IMR-90 (cell line): ENCODE measurements around the gene SLC9A7. TPM values are rescaled to one million over a fixed set of nuclear protein-coding genes. Genes with fewer than 3 reads are reported as not detected.

Experiments
- ATAC-seq: fragments of 200-7000 bp; cut with Tn5 transposase; 2 replicates; pipeline ENCODE4 v1.9.1; 2020; ENCODE audit warnings: low read depth, mild to moderate bottlenecking, moderate library complexity
- BruUV-seq: library from RNA; stranded (reverse); fragments of 400-500 nt; replicated peaks from 2 replicates; lab custom pipeline; 2021; lab: Mats Ljungman, UMichigan
- CTCF ChIA-PET: fragments of 300-600 bp; formaldehyde crosslinking; extraction: SDS; loops from one replicate; lab custom pipeline; 2021; ENCODE audit warnings: antibody characterized with exemption; lab: Yijun Ruan, JAX
- POLR2A ChIA-PET: fragments of 300-600 bp; sonication (Branson Sonifier 250); formaldehyde crosslinking; loops from one replicate; lab custom pipeline; 2022; ENCODE audit warnings: antibody characterized with exemption; ENCODE audit not compliant: unreplicated experiment; lab: Charles Lee
- DNase-seq: peaks from one replicate; pipeline ENCODE4 v3.0.0; 2013
- H2AFZ ChIP-seq: replicated peaks from 2 replicates; pipeline ENCODE3; 2013; ENCODE audit warnings: low read length, mild to moderate bottlenecking; ENCODE audit not compliant: poor library complexity
- H2AK5ac ChIP-seq: 2 replicates; pipeline ENCODE4 v1.6.1; 2013; ENCODE audit warnings: low read depth, low read length, inconsistent platforms
- H2AK9ac ChIP-seq: replicated peaks from 2 replicates; pipeline ENCODE3; 2013; ENCODE audit warnings: mild to moderate bottlenecking, low read depth, low read length, moderate library complexity; ENCODE audit not compliant: poor library complexity
- H2BK120ac ChIP-seq: 2 replicates; pipeline ENCODE4 v1.6.1; 2013; ENCODE audit warnings: low read depth, low read length, inconsistent platforms
- H2BK15ac ChIP-seq: 3 replicates; pipeline ENCODE4 v1.6.1; 2013; ENCODE audit warnings: low read depth, low read length, inconsistent platforms
- H2BK20ac ChIP-seq: 2 replicates; pipeline ENCODE4 v1.6.1; 2013; ENCODE audit warnings: low read depth, mild to moderate bottlenecking, inconsistent platforms, low read length, moderate library complexity
- H2BK5ac ChIP-seq: 2 replicates; pipeline ENCODE4 v1.6.1; 2013; ENCODE audit warnings: mild to moderate bottlenecking, low read depth, low read length, inconsistent platforms; ENCODE audit not compliant: poor library complexity, severe bottlenecking
- H3K14ac ChIP-seq: replicated peaks from 2 replicates; pipeline ENCODE4 v1.6.1; 2013; ENCODE audit warnings: low read depth, low read length, inconsistent platforms
- H3K18ac ChIP-seq: 2 replicates; pipeline ENCODE4 v1.6.1; 2013; ENCODE audit warnings: low read depth, low read length, control low read depth
- H3K23ac ChIP-seq: 2 replicates; pipeline ENCODE4 v1.6.1; 2013; ENCODE audit warnings: low read depth, low read length, inconsistent platforms
- H3K27ac ChIP-seq: 2 replicates; pipeline ENCODE4 v1.5.1; 2013; ENCODE audit warnings: mild to moderate bottlenecking, control low read depth, low read length; ENCODE audit not compliant: insufficient read depth
- H3K27me3 ChIP-seq: 2 replicates; pipeline ENCODE4 v1.6.1; 2013; ENCODE audit warnings: low read length; ENCODE audit not compliant: control insufficient read depth, insufficient read depth
- H3K36me3 ChIP-seq: 2 replicates; pipeline ENCODE4 v1.6.1; 2013; ENCODE audit warnings: low read length, mixed read lengths; ENCODE audit not compliant: control insufficient read depth, insufficient read depth
- H3K4ac ChIP-seq: 2 replicates; pipeline ENCODE4 v1.6.1; 2013; ENCODE audit warnings: low read depth, low read length, inconsistent platforms
- H3K4me1 ChIP-seq: 2 replicates; pipeline ENCODE4 v1.6.1; 2013; ENCODE audit warnings: low read length, mixed read lengths; ENCODE audit not compliant: control insufficient read depth, insufficient read depth
- H3K4me2 ChIP-seq: 2 replicates; pipeline ENCODE4 v1.6.1; 2013; ENCODE audit warnings: low read depth, mild to moderate bottlenecking, control low read depth, low read length, moderate library complexity
- H3K4me3 ChIP-seq: 2 replicates; pipeline ENCODE4 v1.5.1; 2013; ENCODE audit warnings: low read depth, mild to moderate bottlenecking, control low read depth, low read length, moderate library complexity; ENCODE audit not compliant: insufficient read depth
- H3K56ac ChIP-seq: 2 replicates; pipeline ENCODE4 v1.6.1; 2013; ENCODE audit warnings: low read length, inconsistent platforms; ENCODE audit not compliant: insufficient read depth; ENCODE audit errors: extremely low read depth
- H3K79me1 ChIP-seq, 2 experiments: 2 replicates each; pipeline ENCODE4 v1.6.1; 2013; ENCODE audit warnings: low read length in 2 of 2, inconsistent platforms in 1 of 2, low read depth in 1 of 2
- H3K9ac ChIP-seq: 2 replicates; pipeline ENCODE4 v1.6.1; 2013; ENCODE audit warnings: low read depth, low read length, control low read depth
- H3K9me1 ChIP-seq: 2 replicates; pipeline ENCODE4 v1.6.1; 2013; ENCODE audit warnings: low read length, inconsistent platforms; ENCODE audit not compliant: insufficient read depth
- H3K9me3 ChIP-seq: 2 replicates; pipeline ENCODE4 v1.6.1; 2013; ENCODE audit warnings: low read length; ENCODE audit not compliant: control insufficient read depth, insufficient read depth
- H4K20me1 ChIP-seq: 2 replicates; pipeline ENCODE4 v1.6.1; 2013; ENCODE audit warnings: low read length, inconsistent platforms; ENCODE audit not compliant: insufficient read depth
- H4K5ac ChIP-seq: 2 replicates; pipeline ENCODE4 v1.6.1; 2013; ENCODE audit warnings: mild to moderate bottlenecking, low read depth, low read length, control low read depth
- H4K8ac ChIP-seq, 2 experiments: 2 replicates each; pipeline ENCODE4 v1.6.1; 2013; ENCODE audit warnings: low read depth in 2 of 2, low read length in 2 of 2, control low read depth in 1 of 2, inconsistent platforms in 1 of 2
- H4K91ac ChIP-seq: 2 replicates; pipeline ENCODE4 v1.6.1; 2013; ENCODE audit warnings: low read depth, low read length, inconsistent platforms; ENCODE audit not compliant: insufficient read depth
- BHLHE40 ChIP-seq: fragments of 150-350 bp; IDR thresholded peaks from 2 replicates; pipeline ENCODE4 v1.6.1; 2016; ENCODE audit warnings: mild to moderate bottlenecking, low read depth, low read length
- CEBPB ChIP-seq: IDR thresholded peaks from 2 replicates; pipeline ENCODE4 v1.6.1; 2012; ENCODE audit warnings: low read depth, low read length, improper control_type of control experiment
- CHD1 ChIP-seq: IDR thresholded peaks from 2 replicates; pipeline ENCODE4 v1.6.1; 2012; ENCODE audit warnings: low read depth, low read length, improper control_type of control experiment
- CTCF ChIP-seq: conservative IDR thresholded peaks from 2 replicates; pipeline ENCODE4 v1.5.1; 2012; ENCODE audit warnings: mild to moderate bottlenecking, low read depth, low read length, improper control_type of control experiment
- ELK1 ChIP-seq: fragments of 150-350 bp; IDR thresholded peaks from 2 replicates; pipeline ENCODE4 v1.6.1; 2016; ENCODE audit warnings: low read depth, mild to moderate bottlenecking, low read length, moderate library complexity, borderline replicate concordance
- FOS ChIP-seq: fragments of 150-350 bp; IDR thresholded peaks from 2 replicates; pipeline ENCODE4 v1.6.1; 2016; ENCODE audit warnings: low read depth, low read length
- MAFK ChIP-seq: IDR thresholded peaks from 2 replicates; pipeline ENCODE4 v1.6.1; 2012; ENCODE audit warnings: low read depth, low read length, improper control_type of control experiment
- MAZ ChIP-seq: IDR thresholded peaks from 2 replicates; pipeline ENCODE4 v1.6.1; 2012; ENCODE audit warnings: low read depth, mild to moderate bottlenecking, low read length, improper control_type of control experiment, moderate library complexity, borderline replicate concordance
- MXI1 ChIP-seq: IDR thresholded peaks from 2 replicates; pipeline ENCODE4 v1.6.1; 2012; ENCODE audit warnings: low read depth, mild to moderate bottlenecking, low read length, moderate library complexity, borderline replicate concordance
- NFE2L2 ChIP-seq: fragments of 150-350 bp; IDR thresholded peaks from 2 replicates; pipeline ENCODE4 v1.6.1; 2016; ENCODE audit warnings: low read depth, mild to moderate bottlenecking, low read length
- POLR2A ChIP-seq: IDR thresholded peaks from 2 replicates; pipeline ENCODE4 v1.6.1; 2012; ENCODE audit warnings: mild to moderate bottlenecking, low read depth, low read length
- RAD21 ChIP-seq: IDR thresholded peaks from 2 replicates; pipeline ENCODE4 v1.6.1; 2012; ENCODE audit warnings: low read length, improper control_type of control experiment
- RCOR1 ChIP-seq: IDR thresholded peaks from 2 replicates; pipeline ENCODE4 v1.6.1; 2012; ENCODE audit warnings: mild to moderate bottlenecking, low read length, improper control_type of control experiment; ENCODE audit not compliant: insufficient replicate concordance
- RFX5 ChIP-seq: IDR thresholded peaks from 2 replicates; pipeline ENCODE4 v1.8.0; 2012; ENCODE audit warnings: low read depth, mild to moderate bottlenecking, low read length, moderate library complexity
- SMC3 ChIP-seq: fragments of 150-350 bp; IDR thresholded peaks from 2 replicates; pipeline ENCODE4 v1.6.1; 2016; ENCODE audit warnings: low read depth, mild to moderate bottlenecking, antibody characterized with exemption, low read length, moderate library complexity
- WGBS, 2 experiments: methylation state at CpG; one replicate each; pipeline versions ENCODE4 v1.1.5 to v1.1.7; 2013; ENCODE audit warnings: missing lambda C conversion rate in 2 of 2; ENCODE audit not compliant: insufficient read length in 1 of 2; ENCODE audit errors: extremely low coverage in 2 of 2; 5-methylcytosine and 5-hydroxymethylcytosine counted together
- dilution Hi-C: fragments of 300-500 bp; cut with HindIII; formaldehyde crosslinking; loops from one replicate; pipeline ENCODE4 v1.14.3; 2018; ENCODE audit warnings: low sequenced_read_pairs; ENCODE audit not compliant: unreplicated experiment
- in situ Hi-C: fragments of 300-500 bp; cut with MboI; formaldehyde crosslinking; loops from 3 replicates; pipeline ENCODE4 v1.14.3; 2019; ENCODE audit warnings: low sequenced_read_pairs, inconsistent platforms, mixed read lengths
- intact Hi-C: fragments of 100-400 bp; cut with micrococcal nuclease; formaldehyde crosslinking; loops from 2 replicates; pipeline ENCODE4 v1.10.0; 2022
- polyA plus RNA-seq, 3 experiments: library from polyadenylated mRNA; depleted of rRNA; stranded (reverse); fragments of >200 nt; gene quantifications; 2 replicates each; pipeline ENCODE4 v1.2.3, GENCODE V29; 2012; ENCODE audit warnings: low replicate concordance in 1 of 3
- total RNA-seq: library from RNA; depleted of rRNA; stranded (reverse); fragments of >200 nt; gene quantifications from 2 replicates; pipeline ENCODE4 v1.2.3, GENCODE V29; 2012
- TF ChIP-seq, protein P1 (sequence below): fragments of 150-350 bp; IDR thresholded peaks from 2 replicates; pipeline ENCODE4 v1.6.1; 2017; ENCODE audit warnings: mild to moderate bottlenecking, antibody characterized with exemption, low read length, low read depth

Gene SLC9A7
- total and polyA plus RNA-seq, 2 of the 4 experiments (the other 2 are of a cell fraction): 14.4 to 76.4 TPM

DNA sequence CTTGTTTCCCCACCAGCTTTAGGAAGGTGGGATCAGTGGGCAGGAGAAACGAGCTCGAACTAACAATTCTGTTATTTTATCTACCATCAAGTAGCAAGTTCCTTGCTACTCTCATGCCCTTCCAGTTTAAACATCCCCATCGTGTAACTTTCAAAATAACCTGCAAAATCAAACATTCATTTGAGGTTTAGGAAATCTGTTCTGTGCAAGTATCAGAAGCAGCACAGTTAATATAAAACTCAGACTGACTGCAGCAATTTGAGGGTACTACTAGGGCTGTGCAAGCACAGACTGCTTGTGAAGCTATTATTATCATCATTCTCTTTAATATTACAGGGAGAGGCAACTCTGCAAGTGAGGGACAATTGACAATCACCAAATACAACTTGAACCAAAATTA lies 137.3 kb downstream of the SLC9A7 start:
- Histone ChIP-seq H3K36me3 (no peaks in the 10 kb centered on the region; the same call in 1 of the 2 replicates), H4K8ac (no peak overlapping the region), H3K23ac (no peak overlapping the region), H3K56ac (no peak overlapping the region), H3K27me3 (no peaks in the 10 kb centered on the region), H3K18ac (no peak overlapping the region), H4K91ac (no peak overlapping the region), H3K9me3 (no peaks in the 10 kb centered on the region), H4K20me1 (no peaks in the 10 kb centered on the region), H2AFZ (no peak overlapping the region), H2BK20ac (no peak overlapping the region), H3K9ac (no peak overlapping the region), H3K79me1 (no peaks in the 10 kb centered on the region; a peak in 1 of 4 replicates), H3K4me3 (no peak overlapping the region), H3K4me2 (no peak overlapping the region), H2BK15ac (no peak overlapping the region), H2AK9ac (no peak overlapping the region), H2BK120ac (no peak overlapping the region), H3K4me1 (no peaks in the 10 kb centered on the region), H3K14ac (no peak overlapping the region), H3K27ac (no peak overlapping the region), H3K4ac (no peak overlapping the region), H4K5ac (no peak overlapping the region), H2AK5ac (no peak overlapping the region), H3K9me1 (no peaks in the 10 kb centered on the region), H2BK5ac (no peak overlapping the region)
- dilution Hi-C loops: no loop called here
- TF ChIP-seq MAZ (no peak), RAD21 (no peak), ELK1 (no peak), FOS (no peak), NFE2L2 (no peak), RCOR1 (no peak), CEBPB (no peak), SMC3 (no peak), MXI1 (no peak), BHLHE40 (no peak), POLR2A (no peak), CTCF (no peak), RFX5 (no peak), MAFK (no peak), CHD1 (no peak)
- TF ChIP-seq, protein P1, sequence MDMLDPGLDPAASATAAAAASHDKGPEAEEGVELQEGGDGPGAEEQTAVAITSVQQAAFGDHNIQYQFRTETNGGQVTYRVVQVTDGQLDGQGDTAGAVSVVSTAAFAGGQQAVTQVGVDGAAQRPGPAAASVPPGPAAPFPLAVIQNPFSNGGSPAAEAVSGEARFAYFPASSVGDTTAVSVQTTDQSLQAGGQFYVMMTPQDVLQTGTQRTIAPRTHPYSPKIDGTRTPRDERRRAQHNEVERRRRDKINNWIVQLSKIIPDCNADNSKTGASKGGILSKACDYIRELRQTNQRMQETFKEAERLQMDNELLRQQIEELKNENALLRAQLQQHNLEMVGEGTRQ: no peak
- WGBS, 2 experiments: no CpG with 5 or more reads among the region's 3 CpGs
- ChIA-PET CTCF (interaction anchor here (1.1 kb wide), 1 partner anchor 9 kb away, joined by 3 read pairs; no protein-coding TSS in a partner anchor), POLR2A (no interaction called here)
- no TSS peak for BruUV-seq
- ATAC-seq (no peak), DNase-seq (no peak)
- intact Hi-C loops: no loop called here
- in situ Hi-C loops: no loop called here
